NAMALWA (cell line): ENCODE results near the gene GNAL.
"Not testable (repeated sequence)": the region's sequence is repeated elsewhere in the genome, so short reads cannot be mapped to it uniquely, and the experiment has no call there.

Experiments
- DNase-seq: peaks from one replicate; pipeline ENCODE4 v3.0.0-alpha.2; 2015; ENCODE audit warnings: low spot score

The GNAL gene

DNA sequence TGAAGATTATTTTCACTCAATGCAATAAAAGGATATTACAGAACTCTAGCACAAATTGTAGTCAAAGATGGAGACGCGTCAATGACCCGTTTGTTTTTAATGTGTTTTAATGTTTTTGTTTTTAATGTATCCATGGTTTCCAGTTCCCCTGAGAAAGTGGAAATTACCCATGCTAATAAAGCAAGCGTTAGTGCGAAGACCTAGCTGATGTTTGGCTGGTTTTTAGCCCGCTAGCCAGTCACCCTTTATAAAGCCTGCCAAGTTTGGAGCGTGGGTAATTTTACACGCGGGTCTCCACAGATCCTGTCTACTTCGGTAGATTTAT is 161.7 kb downstream of the GNAL start:
- DNase-seq = peak; percentile 86

DNA sequence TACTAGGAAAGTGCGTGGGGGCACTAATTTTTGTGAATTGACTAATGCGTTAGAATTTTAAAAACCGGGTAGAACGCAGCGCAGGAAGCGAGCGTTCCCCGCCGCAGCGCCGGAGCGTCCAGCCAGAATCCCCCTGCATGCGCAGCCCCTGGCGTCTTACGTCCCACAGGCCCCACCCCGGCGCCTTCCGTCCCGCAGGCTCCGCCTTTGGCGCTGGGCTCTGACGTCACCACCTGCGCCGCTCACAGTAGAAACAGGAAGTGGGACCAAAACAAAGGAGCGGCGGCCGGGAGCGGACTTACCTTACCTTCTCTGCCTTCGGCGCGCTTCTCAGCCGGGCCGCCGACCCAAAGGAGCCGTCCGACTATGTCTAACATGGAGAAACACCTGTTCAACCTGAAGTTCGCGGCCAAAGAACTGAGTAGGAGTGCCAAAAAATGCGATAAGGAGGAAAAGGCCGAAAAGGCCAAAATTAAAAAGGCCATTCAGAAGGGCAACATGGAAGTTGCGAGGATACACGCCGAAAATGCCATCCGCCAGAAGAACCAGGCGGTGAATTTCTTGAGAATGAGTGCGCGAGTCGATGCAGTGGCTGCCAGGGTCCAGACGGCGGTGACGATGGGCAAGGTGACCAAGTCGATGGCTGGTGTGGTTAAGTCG is 162.2 kb downstream of the GNAL start, which contains the start of gene CHMP1B:
CHMP1B (plus strand) TSS at position 268 of the 660 bp plus-strand sequence; CDS start at position 367, 99 bp downstream.
- DNase-seq = peak; percentile 97

DNA sequence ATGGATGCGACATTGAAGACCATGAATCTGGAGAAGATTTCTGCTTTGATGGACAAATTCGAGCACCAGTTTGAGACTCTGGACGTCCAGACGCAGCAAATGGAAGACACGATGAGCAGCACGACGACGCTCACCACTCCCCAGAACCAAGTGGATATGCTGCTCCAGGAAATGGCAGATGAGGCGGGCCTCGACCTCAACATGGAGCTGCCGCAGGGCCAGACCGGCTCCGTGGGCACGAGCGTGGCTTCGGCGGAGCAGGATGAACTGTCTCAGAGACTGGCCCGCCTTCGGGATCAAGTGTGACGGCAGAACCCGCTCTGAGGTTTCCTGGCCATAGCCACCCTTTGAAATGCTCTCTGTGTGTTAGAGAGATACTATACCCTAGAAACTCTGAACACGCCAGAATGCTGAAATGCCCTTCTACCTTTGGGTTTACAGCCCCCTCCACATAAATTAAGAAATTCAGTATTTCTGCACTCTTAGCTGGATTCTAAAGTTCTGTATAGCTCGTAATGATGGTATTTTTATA is 162.8 kb downstream of the GNAL start:
- DNase-seq = peak; percentile 51

DNA sequence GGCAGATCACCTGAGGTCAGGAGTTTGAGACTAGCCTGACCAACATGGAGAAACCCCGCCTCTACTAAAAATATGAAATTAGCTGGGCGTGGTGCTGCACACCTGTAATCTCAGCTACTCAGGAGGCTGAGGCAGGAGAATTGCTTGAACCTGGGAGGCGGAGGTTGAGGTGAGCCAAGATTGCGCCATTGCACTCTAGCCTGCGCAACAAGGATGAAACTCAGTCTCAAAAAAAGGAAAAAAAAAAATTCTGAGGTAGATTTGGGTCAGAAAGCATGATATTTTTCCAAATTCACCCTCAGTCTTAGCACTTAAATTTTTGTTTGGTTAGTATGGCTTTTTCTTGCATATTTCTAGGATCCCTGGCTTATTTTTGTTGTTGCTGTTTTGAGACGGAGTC is 165.5 kb downstream of the GNAL start:
- DNase-seq = not testable (repeated sequence)

DNA sequence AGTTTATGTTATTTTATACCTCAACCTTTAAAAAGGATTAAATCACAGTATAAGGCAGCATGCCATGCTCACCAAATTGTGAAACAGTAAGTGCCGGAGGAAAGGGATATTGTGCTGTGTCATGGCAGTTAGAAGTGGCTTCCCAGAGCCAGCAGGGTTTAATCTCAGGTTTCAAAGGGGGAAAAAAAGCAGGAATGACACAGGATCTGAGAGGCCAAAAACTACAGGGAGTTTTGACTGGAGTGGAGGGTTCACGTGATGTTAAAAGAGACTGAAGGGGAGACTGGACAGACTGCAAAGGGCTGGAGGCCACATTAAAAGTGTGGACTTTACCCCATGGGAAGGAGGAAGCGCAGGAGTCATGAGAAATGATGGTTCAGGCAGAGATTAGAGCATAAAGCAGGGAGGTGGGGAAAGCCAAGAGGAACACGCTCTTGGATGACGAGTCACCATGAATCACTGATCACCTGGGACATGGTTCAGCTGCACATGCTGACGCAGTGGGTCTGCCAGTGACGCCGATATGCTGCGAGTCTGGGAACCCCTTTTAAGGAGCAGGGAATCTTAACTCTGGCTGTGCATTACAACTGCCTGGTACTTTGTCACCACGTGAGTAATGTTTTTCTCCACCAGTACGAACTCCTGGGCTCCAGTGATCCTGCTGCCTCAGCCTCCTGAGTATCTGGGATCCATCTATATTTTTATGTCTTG is 168.3 kb downstream of the GNAL start:
- DNase-seq = no peak

DNA sequence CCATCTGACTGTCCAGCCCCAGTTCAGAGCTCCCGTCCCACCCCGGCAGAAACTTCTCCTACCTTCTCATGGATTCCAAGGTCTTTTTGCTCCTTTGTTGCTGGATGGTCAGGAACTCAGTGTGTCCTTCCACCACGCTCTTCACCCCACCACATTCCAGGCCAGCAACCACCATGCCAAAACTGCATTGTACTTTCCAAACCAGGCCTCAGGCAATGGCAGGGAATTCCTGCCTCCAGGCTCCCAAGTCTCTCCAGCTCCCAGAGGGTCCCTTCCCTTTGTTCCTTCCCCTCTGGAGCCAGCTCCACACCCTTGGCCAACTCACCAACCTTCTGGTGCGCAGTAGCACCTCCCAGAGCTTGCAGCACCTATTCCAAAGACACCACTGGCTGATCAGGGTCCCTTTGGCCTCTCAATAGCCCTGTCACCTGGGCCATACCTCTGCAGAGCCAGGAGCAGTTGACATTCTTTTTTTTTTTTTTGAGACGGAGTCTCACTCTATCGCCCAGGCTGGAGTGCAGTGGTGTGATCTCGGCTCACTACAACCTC is 170.3 kb downstream of the GNAL start:
- no peak for DNase-seq

DNA sequence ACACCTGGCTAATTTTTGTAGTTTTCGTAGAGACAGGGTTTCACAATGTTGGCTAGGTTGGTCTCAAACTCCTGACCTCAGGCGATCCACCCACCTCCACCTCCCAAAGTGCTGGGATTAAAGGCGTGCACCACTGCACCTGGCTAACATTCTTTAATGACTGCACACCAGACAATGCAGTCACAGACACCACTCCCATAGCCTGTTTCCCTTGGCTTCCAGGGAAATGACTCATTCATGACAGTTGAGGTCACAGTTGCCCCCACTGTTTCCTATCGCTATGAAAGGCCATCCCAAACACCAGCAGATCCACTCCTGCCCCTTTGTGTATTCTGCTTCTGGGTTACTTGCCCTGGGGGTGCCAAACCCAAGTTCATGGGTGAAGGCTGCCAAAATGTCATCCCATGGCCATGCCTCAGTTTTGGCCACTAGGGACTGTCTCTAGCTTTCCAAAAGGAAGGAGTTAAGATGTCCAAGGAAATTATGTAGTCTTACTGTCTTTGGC is 170.9 kb downstream of the GNAL start:
- no peak for DNase-seq

DNA sequence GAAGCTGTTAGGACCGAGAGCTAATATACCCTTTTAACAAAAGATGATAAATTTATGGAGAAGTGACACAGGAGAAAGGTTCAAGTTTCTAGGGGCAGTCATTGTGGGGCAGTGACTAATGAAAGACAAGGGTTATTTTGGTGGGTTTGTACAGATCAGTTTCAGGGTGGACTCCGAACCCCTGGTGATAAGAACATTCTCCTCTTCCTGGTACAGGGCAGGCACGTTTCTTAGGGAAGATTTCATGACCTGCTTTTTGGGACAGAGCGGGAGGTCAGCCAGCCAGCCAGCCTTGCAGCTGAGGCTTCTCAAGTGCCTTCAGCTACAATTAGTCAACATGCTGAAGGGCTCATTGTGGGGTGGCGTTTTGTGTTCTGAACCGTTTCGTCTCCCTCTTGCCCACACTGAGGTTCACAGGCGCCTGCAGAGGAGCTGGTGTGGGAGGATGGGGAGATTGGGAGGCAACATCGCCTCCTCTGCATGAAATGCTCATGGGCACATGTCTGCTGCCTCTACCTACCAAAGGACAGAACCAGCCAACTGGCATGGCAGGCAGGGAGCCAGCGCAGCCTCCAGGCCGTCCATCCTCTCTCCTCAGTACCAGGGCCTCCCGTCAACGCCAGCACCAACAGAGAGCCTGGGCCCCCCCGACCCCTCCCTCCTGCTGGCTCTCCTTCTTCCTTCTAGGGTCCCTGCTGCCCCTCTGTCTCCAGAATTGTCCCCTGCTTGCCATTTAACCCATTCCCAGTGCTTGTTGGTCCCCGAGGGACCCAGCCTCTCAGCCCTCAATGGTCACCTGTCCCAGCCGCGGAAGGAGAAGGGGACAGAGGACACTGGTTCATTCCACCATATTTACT is 171.8 kb downstream of the GNAL start:
- no peak for DNase-seq

DNA sequence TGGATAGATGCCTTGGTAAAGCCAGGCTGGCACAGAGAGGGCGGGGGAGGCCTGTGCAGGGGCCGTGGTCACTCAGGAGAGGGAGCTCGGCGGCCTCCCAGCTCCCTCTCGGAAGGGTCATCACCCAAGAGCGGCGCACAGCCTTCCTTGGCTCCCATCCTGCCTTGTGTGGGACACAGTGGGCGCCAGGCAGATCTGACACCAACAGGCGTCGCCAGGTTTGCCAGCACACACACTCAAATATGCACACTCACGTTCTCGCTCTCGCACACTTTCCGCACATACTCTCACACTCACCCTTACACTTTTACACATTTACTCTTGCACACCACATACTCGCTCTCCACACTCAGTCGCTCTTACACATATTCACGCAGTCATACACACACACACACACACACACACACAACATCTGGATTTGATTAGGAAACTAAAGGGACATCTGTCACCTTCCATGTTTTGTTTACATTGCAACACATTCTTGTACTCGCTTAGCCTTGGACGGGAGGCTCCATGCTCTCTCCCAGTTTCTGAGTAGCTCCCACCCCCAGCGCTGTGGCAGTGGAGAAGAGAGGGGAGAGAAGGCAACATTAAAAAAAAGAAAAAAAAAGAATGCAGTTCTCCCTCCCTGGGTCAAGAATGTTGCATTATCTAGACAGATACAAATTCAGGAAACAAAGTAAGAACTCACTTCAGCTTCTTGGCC is 172.7 kb downstream of the GNAL start:
- no peak for DNase-seq

DNA sequence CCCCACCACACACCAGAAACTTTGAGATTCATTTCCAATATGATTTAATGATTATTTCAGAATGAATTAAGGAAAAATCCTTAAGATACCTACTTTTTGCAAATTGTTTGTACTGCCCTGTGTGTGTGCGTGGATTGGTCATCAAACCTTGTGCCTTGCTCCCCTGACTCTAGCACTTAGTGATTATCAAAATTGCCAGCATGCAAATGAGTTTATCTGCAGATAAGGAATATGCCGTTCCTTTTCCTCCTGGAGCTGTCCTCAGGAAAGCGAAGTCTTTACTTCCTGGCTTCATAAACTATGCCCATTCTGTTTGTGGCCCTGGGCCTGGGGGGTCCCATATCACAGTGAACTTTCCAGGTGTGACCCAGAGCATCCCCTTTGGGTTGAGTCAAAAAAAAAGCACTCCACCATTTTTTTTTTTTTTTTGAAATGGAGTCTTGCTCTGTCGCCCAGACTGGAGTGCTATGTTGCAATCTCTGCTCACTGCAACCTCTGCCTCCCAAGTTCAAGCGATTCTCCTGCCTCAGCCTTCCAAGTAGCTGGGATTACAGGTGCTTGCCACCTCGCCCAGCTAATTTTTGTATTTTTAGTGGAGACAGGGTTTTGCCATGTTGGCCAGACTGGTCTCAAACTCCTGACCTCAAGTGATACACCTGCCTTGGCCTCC is 173.5 kb downstream of the GNAL start:
- DNase-seq = no peak

DNA sequence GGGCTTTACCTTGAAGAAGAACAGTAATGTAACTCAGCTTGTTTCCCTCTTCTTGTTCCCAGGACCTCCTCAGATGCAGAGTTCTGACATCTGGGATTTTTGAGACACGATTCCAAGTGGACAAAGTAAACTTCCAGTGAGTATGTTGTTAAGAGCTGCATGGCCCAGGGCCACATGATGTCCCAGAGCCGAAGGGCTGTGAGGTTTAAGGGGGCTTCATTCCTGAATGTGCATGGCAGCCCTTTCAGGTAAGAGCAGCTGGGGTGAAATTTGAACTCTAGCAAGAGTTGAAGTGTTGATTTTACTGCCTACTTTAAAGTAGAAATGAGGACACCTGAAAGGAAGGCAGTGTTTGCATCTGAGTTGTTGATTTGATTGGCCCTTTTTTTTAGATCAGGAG is 175.4 kb downstream of the GNAL start:
- no peak for DNase-seq

DNA sequence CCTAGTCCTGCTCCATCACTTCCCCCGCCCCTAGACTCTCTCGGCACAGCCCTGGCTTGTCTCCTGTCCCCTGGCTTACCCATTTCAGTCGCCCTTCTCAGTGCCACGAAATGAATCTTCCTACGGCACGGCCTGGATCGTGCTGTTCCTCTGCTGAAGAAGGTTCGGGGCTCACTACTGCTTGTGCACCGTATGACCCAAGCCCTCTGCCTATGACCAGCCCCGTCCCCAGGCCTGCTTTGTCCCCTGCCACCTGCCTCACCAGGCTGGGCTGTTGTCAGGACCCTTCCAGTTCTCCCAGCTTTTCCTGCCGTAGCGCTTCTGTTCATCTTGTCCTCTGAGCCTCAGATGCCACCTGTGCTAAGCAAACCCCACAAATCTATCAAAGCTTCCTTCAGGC is 176.0 kb downstream of the GNAL start:
- no peak for DNase-seq

DNA sequence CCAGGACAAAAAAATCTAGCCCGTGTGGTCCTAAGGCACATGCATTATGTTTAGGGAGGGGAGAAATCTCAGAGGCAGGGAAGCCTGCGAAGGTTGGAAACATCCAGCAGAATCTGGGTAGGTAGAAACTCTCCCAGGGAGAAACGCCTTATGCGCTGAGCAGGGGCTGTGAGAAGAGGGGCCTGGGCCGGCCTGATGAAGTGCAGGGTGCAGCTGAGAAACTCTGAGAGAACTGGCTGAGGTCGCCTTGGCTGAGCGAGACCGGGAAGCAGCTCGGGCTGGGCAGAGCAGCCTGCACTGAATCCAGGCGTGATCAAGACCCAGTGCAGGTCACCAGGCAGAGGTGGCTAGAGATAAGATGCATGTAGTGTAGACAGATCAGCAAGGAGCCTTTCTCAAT is 177.3 kb downstream of the GNAL start:
- no peak for DNase-seq

DNA sequence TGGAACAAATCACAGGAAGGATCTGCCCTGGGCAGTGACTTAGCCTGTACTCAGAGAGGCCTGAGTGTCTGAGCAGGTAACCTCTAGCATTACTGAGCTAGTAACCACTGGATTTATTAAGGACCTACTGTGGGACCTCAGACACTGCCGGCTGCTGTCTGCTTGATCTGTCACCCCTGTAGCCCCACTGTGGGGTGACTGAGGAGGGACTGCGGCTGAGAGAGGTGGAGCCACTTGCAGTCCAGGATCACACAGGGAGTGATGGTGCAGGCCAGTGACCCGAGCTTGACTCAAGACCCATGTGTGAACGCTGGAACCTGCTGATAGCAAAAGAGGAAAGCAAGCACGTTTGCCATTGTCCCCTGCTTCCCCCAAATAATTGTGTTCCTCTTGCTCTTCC is 177.7 kb downstream of the GNAL start:
- no peak for DNase-seq

DNA sequence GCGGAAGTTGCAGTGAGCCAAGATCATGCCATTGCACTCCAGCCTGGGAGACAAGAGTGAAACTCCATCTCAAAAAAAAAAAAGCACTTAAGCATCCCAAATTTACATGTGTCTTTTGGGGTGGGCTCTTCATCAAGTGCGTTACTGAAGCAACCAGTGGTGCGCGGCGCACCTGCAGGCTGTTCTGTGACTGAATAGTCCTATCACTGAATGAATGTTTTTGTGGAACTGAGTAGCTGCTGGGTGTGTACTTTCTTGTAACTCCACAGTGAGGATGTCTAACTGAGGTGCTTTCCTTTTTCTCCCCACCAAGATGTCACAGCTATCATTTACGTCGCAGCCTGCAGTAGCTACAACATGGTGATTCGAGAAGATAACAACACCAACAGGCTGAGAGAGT is 179.2 kb downstream of the GNAL start:
- DNase-seq = peak; percentile 21

DNA sequence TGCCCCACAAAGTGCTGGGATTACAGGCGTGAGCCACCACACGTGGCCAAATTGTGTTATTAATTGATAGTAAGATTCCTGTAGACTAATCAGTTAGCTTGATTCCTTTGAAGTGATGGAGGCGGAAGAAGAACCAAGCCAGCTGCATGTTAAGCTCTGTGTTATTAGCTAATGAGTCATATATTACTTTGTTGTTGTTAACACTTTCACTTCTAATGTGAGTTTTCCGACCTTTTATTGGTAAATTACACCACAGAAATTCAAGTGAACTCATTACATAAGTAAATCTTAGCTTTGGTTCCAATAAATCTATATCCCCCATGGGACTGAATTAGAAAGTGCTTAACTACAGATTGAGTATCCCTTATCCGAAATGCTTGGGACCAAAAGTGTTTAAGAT is 182.4 kb downstream of the GNAL start:
- no peak for DNase-seq

DNA sequence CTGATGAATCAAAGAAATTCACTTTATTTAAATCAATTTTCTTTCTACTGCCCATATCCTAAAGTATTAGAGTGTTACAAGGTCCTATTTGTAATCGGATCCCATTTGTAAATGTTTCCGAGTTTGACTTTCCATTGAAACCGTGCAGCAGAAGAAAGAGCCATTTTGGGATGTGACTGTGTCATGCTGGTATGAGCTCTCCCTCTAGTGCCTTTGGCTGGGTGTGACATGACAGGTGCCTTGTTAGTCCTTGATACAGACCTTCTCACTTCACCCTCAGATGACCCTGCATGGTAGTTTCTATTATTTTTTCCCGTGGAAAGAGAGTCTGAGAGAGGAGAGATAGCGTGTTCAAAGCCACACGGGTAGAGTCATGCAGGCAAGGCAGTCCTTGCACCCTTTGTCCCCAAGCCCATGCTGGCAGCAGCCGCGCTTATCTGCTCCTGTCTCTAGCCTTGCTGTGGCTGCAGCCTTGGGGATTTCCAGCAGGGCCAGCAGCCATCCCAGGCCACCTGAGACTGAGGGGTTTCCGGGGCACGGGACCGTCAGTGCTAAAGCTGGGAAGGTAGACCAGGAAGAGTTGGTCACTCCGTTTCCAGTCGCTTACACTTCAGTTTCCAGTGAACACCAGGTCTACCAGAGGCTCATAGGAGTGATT is 183.5 kb downstream of the GNAL start:
- peak; percentile 41 for DNase-seq

DNA sequence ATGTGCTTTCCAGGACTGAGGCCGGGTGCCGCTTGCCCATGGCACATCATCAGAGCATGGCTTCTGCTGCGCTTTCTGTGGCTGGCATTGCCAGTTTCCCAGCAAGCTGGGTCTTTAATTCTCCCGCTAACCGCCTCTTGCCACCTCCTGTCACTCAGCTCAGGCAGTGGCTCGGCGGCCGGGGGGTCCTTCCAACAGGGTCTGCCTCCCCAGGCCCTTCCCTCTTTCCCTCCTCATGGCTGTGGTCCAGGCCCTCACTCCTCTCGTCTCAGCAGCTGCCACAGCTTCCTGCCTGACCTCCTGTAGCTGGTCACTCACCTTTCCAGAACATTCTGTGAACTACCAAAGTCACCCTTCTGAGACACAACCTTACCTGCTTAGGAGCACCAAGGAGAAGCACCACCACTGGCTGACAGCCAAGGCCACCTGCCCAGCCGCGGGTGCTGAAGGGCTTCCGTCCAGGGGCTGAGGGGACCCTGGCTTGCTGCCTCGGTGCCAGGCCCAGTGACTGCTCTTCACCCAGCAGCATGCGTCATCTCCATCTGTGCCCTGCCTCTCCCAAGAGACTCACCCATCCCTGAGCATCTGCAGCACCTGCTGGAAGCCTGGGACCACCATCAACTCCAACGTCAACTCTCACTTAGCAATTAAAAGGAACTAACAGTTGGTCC is 184.7 kb downstream of the GNAL start:
- no peak for DNase-seq

DNA sequence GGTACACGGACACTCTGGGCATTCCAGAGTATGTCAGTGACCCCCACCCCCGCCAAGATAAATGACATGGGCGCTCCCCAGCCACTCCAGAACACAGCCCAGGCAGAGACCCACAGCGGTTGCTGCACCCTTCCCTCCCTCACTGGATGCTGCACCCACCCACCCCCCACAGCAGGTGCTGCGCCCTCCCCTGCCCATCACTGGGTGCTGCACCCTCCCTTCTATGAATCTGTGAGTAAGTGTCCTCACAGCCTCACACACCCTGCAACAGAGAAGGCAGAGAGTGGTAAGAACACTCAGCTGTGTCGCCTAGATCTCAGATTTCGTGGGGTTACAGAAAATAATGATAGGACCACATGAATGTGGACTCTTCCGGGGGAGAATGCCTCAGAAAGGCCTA is 185.6 kb downstream of the GNAL start:
- DNase-seq = no peak
